Loucy (cell line): ENCODE results near the gene KRTAP5-1.

Experiments used
- H2AFZ ChIP-seq: fragments of 200-600 bp; sonication (generic); 2 replicates; pipeline ENCODE4 v1.6.0; 2016; ENCODE audit warnings: antibody characterized with exemption, mild to moderate bottlenecking, low read length, moderate library complexity
- H3F3A ChIP-seq: fragments of 200-600 bp; 2 replicates; pipeline ENCODE4 v1.6.0; 2016; ENCODE audit warnings: antibody characterized with exemption, low read depth, mild to moderate bottlenecking
- H3K27me3 ChIP-seq: fragments of 200-600 bp; sonication (generic); 2 replicates; pipeline ENCODE4 v1.6.1; 2014; ENCODE audit warnings: low read length, mild to moderate bottlenecking; ENCODE audit not compliant: insufficient read depth, poor library complexity, severe bottlenecking
- H3K36me3 ChIP-seq: fragments of 200-600 bp; sonication (generic); 2 replicates; pipeline ENCODE4 v1.6.1; 2016; ENCODE audit warnings: low read length; ENCODE audit not compliant: insufficient read depth
- H3K4me1 ChIP-seq: fragments of 200-600 bp; sonication (generic); 2 replicates; pipeline ENCODE4 v1.5.1; 2014; ENCODE audit warnings: low read length, mild to moderate bottlenecking; ENCODE audit not compliant: insufficient read depth, poor library complexity, severe bottlenecking
- H3K4me2 ChIP-seq: fragments of 200-600 bp; sonication (generic); 2 replicates; pipeline ENCODE4 v1.6.0; 2014; ENCODE audit warnings: antibody characterized with exemption, low read length, low read depth, mild to moderate bottlenecking; ENCODE audit not compliant: poor library complexity, severe bottlenecking
- H3K4me3 ChIP-seq: fragments of 200-600 bp; sonication (generic); 2 replicates; pipeline ENCODE4 v1.5.1; 2014; ENCODE audit warnings: low read length, mild to moderate bottlenecking, mixed read lengths; ENCODE audit not compliant: poor library complexity, severe bottlenecking
- H3K79me2 ChIP-seq: fragments of 200-600 bp; sonication (generic); 2 replicates; pipeline ENCODE4 v1.6.1; 2014; ENCODE audit warnings: low read length; ENCODE audit not compliant: insufficient read depth
- H3K9ac ChIP-seq: fragments of 200-600 bp; sonication (generic); 2 replicates; pipeline ENCODE4 v1.6.0; 2014; ENCODE audit warnings: mild to moderate bottlenecking, low read depth, low read length, moderate library complexity; ENCODE audit not compliant: poor library complexity, severe bottlenecking
- H3K9me2 ChIP-seq: fragments of 200-600 bp; sonication (generic); replicated peaks from 2 replicates; pipeline ENCODE4 v1.6.1; 2016; ENCODE audit warnings: low read depth, low read length, mixed read lengths
- H3K9me3 ChIP-seq: fragments of 200-600 bp; sonication (generic); 2 replicates; pipeline ENCODE4 v1.6.1; 2014; ENCODE audit warnings: mild to moderate bottlenecking, antibody characterized with exemption, low read length, low read depth; ENCODE audit not compliant: insufficient read depth
- H4K20me1 ChIP-seq: fragments of 200-600 bp; sonication (generic); 2 replicates; pipeline ENCODE4 v1.6.0; 2014; ENCODE audit warnings: antibody characterized with exemption, low read length, mild to moderate bottlenecking; ENCODE audit not compliant: insufficient read depth, poor library complexity, severe bottlenecking
- EZH2phosphoT487 ChIP-seq: fragments of 200-600 bp; IDR thresholded peaks from 2 replicates; pipeline ENCODE4 v1.6.1; 2018; ENCODE audit warnings: antibody characterized with exemption, mild to moderate bottlenecking, moderate library complexity, borderline replicate concordance
- TF ChIP-seq, protein P1 (sequence below): fragments of 200-600 bp; sonication (generic); conservative IDR thresholded peaks from 2 replicates; pipeline ENCODE4 v1.5.1; 2014; ENCODE audit warnings: mild to moderate bottlenecking, antibody characterized with exemption, low read length

KRTAP5-1 gene

DNA sequence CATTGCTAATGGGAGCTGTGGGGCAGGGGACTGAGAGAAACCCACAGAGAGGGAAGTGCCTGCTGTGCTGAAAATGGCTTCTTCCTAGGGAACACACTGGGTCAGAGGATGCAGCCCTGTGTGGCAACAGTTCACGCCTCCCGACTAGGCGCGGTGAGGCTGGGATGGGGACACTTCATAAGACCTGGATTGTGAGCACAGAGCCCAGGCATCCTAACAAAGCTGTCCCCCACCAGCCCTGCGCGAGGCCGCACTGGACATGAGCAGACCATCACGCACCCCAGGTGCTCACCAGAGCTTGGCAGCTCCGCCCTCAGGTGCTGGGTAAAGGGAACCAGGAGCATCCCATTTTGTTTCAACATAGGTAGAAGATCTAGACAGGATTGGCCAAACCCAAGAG is 38.6 kb upstream of the KRTAP5-1 start:
- no peaks in the 10 kb centered on the region for H3K36me3 ChIP-seq
- no peak overlapping the region for H3K9ac ChIP-seq
- H4K20me1 ChIP-seq, result no peaks in the 10 kb centered on the region
- H3K4me2 ChIP-seq, result no peak overlapping the region
- no peaks in the 10 kb centered on the region for H3K27me3 ChIP-seq
- H3K79me2 ChIP-seq, result no peaks in the 10 kb centered on the region
- H3F3A ChIP-seq, result no peaks in the 10 kb centered on the region
- H3K4me3 ChIP-seq, result no peak overlapping the region
- TF ChIP-seq, protein P1, sequence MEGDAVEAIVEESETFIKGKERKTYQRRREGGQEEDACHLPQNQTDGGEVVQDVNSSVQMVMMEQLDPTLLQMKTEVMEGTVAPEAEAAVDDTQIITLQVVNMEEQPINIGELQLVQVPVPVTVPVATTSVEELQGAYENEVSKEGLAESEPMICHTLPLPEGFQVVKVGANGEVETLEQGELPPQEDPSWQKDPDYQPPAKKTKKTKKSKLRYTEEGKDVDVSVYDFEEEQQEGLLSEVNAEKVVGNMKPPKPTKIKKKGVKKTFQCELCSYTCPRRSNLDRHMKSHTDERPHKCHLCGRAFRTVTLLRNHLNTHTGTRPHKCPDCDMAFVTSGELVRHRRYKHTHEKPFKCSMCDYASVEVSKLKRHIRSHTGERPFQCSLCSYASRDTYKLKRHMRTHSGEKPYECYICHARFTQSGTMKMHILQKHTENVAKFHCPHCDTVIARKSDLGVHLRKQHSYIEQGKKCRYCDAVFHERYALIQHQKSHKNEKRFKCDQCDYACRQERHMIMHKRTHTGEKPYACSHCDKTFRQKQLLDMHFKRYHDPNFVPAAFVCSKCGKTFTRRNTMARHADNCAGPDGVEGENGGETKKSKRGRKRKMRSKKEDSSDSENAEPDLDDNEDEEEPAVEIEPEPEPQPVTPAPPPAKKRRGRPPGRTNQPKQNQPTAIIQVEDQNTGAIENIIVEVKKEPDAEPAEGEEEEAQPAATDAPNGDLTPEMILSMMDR, result no peak
- TF ChIP-seq EZH2phosphoT487, result no peak
- H3K9me2 ChIP-seq, result no peaks in the 10 kb centered on the region
- H3K9me3 ChIP-seq, result no peaks in the 10 kb centered on the region
- H3K4me1 ChIP-seq, result no peaks in the 10 kb centered on the region
- H2AFZ ChIP-seq, result no peak overlapping the region

DNA sequence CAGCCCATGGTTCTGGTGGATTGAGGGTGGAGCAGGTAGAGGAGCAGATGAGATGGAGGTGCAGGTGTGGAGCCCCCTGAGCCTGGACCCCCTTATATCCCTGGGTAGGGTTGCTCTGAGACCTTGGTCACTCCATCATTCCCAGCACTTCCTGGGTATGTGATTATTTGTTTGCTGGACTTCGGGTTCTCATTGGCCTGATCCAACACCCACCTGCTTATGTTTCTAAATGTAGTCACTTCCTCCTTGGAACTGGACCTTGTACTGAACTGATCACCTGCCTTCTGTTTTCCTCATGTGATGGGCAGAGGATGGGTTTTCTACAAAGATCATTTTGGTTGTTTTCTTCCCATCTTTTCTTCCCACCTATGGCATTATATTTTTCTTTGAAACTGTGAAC is 37.0 kb upstream of the KRTAP5-1 start, which contains the start of gene KRTAP5-4:
Gene KRTAP5-4 (minus strand): TSS at position 53 of the 400 bp plus-strand sequence. CDS start 45 bp downstream, at position 8.
- Histone ChIP-seq H3K27me3 (no peaks in the 10 kb centered on the region), H3K4me1 (no peaks in the 10 kb centered on the region), H3K9me3 (no peaks in the 10 kb centered on the region), H4K20me1 (no peaks in the 10 kb centered on the region), H3K79me2 (no peaks in the 10 kb centered on the region), H3K4me3 (no peak within 1 kb of the TSS), H3K36me3 (no peaks in the 10 kb centered on the region), H3F3A (no peaks in the 10 kb centered on the region), H3K4me2 (no peak within 1 kb of the TSS), H2AFZ (no peak within 1 kb of the TSS), H3K9ac (no peak within 1 kb of the TSS), H3K9me2 (no peaks in the 10 kb centered on the region)
- TF ChIP-seq, protein P1, result no peak
- no peak for TF ChIP-seq EZH2phosphoT487

DNA sequence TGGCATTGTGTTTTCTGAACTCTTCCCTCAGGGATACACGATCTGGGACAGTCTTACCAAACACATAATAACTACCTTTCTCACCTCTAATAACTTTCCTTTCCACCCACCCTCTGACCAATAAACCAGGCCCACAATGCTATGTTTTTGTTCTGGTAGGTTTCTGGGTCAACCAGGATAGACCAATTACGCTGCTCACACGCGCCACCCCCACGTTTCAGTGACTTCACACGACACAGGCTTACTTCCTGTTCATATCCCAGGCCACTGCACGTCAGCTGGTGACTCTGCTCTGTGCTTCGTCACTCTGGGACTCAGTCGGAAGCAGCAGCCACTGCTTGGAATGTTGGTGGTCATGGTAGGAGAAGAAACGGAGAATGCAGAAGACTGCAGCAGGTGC is 34.4 kb upstream of the KRTAP5-1 start:
- Histone ChIP-seq H4K20me1 (no peaks in the 10 kb centered on the region), H3K9me3 (no peaks in the 10 kb centered on the region), H2AFZ (no peak overlapping the region), H3K9me2 (no peaks in the 10 kb centered on the region), H3K27me3 (no peaks in the 10 kb centered on the region), H3F3A (no peaks in the 10 kb centered on the region), H3K4me2 (no peak overlapping the region), H3K4me1 (no peaks in the 10 kb centered on the region), H3K36me3 (no peaks in the 10 kb centered on the region), H3K4me3 (no peak overlapping the region), H3K9ac (no peak overlapping the region), H3K79me2 (no peaks in the 10 kb centered on the region)
- TF ChIP-seq, protein P1, result no peak
- no peak for TF ChIP-seq EZH2phosphoT487
